ENCODE measurements around the gene TSPAN1.

The TSPAN1 gene

GRCh38 chr1:46179138-46180081, 4.5 kb downstream of the TSPAN1 start:
- DNase-seq (ENCODE audit: low read depth) = peak; percentile 86
- TF ChIP-seq, protein P1, sequence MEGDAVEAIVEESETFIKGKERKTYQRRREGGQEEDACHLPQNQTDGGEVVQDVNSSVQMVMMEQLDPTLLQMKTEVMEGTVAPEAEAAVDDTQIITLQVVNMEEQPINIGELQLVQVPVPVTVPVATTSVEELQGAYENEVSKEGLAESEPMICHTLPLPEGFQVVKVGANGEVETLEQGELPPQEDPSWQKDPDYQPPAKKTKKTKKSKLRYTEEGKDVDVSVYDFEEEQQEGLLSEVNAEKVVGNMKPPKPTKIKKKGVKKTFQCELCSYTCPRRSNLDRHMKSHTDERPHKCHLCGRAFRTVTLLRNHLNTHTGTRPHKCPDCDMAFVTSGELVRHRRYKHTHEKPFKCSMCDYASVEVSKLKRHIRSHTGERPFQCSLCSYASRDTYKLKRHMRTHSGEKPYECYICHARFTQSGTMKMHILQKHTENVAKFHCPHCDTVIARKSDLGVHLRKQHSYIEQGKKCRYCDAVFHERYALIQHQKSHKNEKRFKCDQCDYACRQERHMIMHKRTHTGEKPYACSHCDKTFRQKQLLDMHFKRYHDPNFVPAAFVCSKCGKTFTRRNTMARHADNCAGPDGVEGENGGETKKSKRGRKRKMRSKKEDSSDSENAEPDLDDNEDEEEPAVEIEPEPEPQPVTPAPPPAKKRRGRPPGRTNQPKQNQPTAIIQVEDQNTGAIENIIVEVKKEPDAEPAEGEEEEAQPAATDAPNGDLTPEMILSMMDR (conservative IDR thresholded peaks at IDR 0.05; ENCODE audit: control insufficient read depth, insufficient read depth, low read depth, low read length) = peak; percentile 97
- H3K4me3 ChIP-seq (ENCODE audit: control insufficient read depth, low read depth, low read length) = no peak overlapping the region

GRCh38 chr1:46180082-46180616, 5.3 kb downstream of the TSPAN1 start:
- no peak overlapping the region for H3K4me3 ChIP-seq (ENCODE audit: control insufficient read depth, low read depth, low read length)
- DNase-seq (ENCODE audit: low read depth) = no peak
- TF ChIP-seq, protein P1 (conservative IDR thresholded peaks at IDR 0.05; ENCODE audit: control insufficient read depth, insufficient read depth, low read depth, low read length) = no peak

GRCh38 chr1:46181343-46182260, 6.7 kb downstream of the TSPAN1 start:
- DNase-seq (ENCODE audit: low read depth) = peak; percentile 57

DNA sequence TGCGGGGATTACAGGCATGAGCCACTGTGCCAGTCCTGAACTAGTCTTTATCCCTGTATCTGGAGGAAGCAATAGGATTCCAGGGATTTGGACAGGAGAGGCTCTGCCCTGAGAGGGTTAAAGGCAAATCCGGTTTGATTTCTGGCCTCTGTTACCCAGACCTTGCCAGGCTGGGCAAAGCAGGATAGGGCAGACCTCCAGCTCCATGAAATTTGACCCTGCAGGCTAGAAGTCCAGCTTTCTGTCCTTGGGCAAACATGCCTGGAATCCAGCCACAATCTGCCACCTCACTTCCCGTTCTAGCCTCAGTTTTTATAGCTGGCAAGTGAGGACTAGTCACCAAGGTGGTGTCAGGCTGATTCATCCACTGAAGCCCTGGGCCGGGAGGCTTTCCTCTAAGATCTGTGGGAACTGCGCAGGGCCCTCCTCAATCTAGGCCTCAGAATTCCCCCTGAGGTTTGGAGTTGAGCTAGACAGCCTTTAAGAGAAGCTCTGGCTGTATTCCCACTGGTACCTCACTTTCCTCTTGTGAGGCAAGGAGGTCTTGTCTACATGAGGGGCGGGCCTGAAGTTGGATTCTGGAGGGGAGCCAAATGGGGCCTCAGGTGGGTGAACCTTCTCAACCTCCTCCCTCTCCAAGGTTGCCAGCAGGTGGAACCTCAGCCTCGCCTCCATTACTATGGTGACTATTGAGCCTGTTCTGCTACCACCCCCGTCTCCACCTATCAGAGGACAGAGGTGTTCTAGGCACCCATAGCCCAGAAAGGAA, 8.4 kb downstream of the TSPAN1 start:
- peak; percentile 96 for DNase-seq (ENCODE audit: low read depth)
- TF ChIP-seq, protein P1 (conservative IDR thresholded peaks at IDR 0.05; ENCODE audit: control insufficient read depth, insufficient read depth, low read depth, low read length) = no peak
- H3K4me3 ChIP-seq (ENCODE audit: control insufficient read depth, low read depth, low read length) = no peak overlapping the region

More at GRCh38 chr1:46181343-46182260, 6.7 kb downstream of the TSPAN1 start:
- TF ChIP-seq, protein P1 (conservative IDR thresholded peaks at IDR 0.05; ENCODE audit: control insufficient read depth, insufficient read depth, low read depth, low read length) = no peak
- H3K4me3 ChIP-seq (ENCODE audit: control insufficient read depth, low read depth, low read length) = no peak overlapping the region

DNA sequence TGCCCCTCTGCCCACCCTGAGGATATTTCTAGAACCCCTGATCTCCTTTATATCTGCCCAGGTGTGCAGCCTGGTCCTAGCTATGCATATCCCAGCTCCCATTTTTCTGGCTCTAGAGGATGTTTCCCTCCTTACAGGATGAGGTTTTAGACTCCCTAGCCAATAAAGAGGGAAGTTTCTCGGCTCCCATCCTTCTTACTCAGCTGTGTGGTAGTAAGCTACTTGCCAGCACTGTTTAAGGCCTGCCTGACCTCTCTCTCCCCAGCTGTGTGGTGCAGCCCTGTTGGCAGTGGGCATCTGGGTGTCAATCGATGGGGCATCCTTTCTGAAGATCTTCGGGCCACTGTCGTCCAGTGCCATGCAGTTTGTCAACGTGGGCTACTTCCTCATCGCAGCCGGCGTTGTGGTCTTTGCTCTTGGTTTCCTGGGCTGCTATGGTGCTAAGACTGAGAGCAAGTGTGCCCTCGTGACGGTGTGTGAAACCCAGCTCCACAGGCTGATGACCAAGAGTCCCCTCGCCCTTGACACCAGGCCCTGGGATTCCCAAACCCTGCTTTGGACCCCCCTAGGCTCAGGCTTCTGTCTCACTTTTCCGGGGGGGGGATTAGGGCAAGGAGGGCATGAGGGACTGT, 9.2 kb downstream of the TSPAN1 start:
- H3K4me3 ChIP-seq (ENCODE audit: control insufficient read depth, low read depth, low read length) = no peak overlapping the region
- DNase-seq (ENCODE audit: low read depth) = no peak
- TF ChIP-seq, protein P1 (conservative IDR thresholded peaks at IDR 0.05; ENCODE audit: control insufficient read depth, insufficient read depth, low read depth, low read length) = no peak

Data from fibroblast of mammary gland (primary cell).